Anterior cingulate cortex (tissue), 58 donors: ENCODE results near the gene GRB10.

Source experiments
- DNase-seq, 58 donors: peaks; one replicate each; lab custom pipeline; 2025; lab: John Stamatoyannopoulos, UW

The GRB10 gene

DNA sequence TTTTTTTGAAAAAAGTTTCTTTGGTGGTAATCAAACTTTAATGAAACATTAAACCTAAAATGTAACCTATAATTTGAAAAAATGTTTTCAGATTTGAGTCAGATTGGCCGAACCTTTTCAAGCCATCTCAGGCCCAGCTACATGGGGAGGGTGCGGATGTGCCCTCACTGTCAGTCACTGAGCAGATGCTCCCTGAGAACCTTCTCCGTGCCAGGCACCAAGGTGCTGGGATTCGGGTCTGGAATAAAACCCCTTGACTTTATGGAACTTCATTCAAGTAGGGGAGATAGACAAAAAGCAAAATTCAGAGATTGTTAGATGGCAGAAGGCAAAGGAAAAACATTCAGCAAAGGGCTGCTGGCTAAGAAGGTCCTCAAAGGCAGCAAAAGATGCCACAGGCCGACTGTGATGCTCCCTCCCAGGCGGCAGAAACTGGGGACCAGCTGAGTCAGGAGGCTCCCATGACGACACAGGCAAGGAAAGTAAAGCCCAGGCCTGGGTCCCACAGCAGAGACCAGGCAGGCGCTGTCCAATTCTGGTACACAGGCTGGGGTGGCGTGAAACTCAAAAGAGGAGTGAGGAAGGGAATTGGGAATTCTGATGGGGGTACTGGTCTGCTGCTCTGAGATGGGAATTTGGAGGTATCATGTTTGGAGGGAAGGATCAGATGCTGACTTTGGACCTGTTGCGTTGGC lies 135.3 kb downstream of the GRB10 start:
- DNase-seq = no peak

- no peak for DNase-seq
These were observed 136.6 kb downstream of the GRB10 start for GRCh38 chr7:50646069-50646468.

- no peak for DNase-seq
These were observed 137.5 kb downstream of the GRB10 start for GRCh38 chr7:50645186-50645585.

GRCh38 chr7:50644586-50644985 lies 138.1 kb downstream of the GRB10 start:
- DNase-seq = no peak

- no peak for DNase-seq
These were observed 138.6 kb downstream of the GRB10 start for GRCh38 chr7:50644114-50644513.

GRCh38 chr7:50641442-50642405 lies 141.0 kb downstream of the GRB10 start:
- DNase-seq = peak in 55 of 58 donors; percentile 15 to 95 (median 74)

DNA sequence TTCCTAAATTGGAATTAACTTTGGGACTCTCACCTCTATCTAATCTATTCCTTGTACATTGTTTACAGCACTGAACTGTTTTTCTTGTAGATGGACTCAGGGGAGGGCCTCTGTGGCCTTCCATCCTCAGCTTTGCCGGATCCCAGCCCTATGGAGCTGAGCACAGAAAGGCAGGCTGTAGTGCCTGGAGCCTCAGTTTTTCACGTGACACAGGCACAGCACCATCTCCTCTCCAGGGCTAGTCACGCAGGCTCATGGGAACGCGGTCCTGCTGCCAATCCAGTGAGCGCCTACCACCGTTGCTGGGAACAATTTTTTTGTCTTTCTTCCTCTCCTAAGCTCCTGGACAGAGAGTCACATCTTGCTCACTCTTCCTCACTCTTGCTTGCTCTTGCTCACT lies 141.9 kb downstream of the GRB10 start:
- peak in 10 of 58 donors; percentile 9 to 58 (median 38) for DNase-seq

DNA sequence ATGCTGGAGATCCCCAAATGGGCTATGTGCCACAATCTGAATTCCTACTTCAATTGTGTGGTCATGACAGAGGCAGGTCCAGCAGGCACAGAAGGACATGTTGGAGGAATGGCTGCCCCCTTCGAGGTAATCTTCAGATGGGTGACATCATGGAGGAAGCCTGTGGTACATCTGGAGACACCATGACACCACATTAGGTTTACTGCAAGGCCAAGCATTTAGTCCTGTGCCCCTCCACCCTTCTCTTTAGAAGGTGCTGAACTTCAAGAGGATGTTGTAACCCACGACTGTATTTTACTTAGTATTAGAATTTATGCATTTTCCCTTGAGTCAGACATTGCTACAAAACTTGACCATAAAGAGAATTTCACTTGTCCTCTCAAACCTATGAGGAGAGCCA lies 142.4 kb downstream of the GRB10 start:
- DNase-seq = no peak

GRCh38 chr7:50637725-50638643 lies 144.7 kb downstream of the GRB10 start:
- DNase-seq = no peak

DNA sequence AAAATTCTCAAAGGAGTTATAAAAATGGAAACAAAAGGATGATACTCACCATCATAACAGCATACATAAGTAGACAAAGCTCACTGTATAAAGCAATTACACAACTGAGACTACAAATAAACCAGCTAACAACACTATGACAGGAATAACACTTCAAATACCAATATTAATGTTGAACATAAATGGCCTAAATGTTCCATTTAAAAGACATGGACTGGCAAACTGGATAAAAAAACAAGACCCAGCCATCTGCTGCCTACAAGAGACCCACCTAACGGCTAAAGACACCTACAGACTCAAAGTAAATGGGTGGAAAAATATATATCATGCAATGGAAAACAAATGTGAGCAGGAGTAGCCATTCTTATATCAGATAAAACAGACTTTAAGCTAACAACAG lies 148.3 kb downstream of the GRB10 start:
- DNase-seq = no peak

- no peak for DNase-seq
These were observed 149.3 kb downstream of the GRB10 start for GRCh38 chr7:50633414-50633710.

- peak in 2 of 58 donors; percentile 5 to 14 for DNase-seq
These were observed 149.9 kb downstream of the GRB10 start for GRCh38 chr7:50632561-50633413.

- no peak for DNase-seq
These were observed 151.1 kb downstream of the GRB10 start for GRCh38 chr7:50631639-50632038.

GRCh38 chr7:50631100-50631499 lies 151.6 kb downstream of the GRB10 start:
- DNase-seq = no peak

DNA sequence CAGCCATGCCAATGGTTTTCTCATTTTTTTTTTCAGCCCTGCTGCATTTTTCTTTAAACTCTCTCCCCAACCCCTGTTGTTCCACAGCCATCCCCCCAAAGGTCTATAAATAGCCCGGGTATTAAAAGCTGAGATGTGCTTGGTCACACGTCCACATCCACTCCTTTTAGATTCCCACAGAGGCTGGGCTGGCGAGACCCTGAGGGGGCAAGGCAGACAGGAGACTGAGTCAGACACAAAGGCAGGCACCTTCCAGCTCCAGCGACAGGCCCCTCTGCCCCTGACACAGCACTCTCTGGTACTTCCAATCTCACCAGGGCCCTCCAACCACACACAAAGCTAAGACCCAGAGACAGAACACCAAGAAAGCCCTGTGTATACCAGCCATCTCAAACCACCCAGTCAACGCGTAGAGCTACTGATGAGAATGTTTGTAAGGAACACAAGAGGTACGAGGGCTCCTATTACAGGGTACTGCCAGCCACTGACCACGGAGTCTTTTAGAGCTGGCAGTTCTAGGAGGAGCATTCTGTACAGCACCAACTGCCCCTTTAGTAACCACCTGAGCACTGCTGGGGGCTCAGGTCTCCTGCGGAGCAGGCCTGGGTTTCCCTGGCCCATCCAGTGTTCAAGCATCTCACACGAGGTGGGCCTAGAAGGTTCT lies 153.3 kb downstream of the GRB10 start:
- no peak for DNase-seq

DNA sequence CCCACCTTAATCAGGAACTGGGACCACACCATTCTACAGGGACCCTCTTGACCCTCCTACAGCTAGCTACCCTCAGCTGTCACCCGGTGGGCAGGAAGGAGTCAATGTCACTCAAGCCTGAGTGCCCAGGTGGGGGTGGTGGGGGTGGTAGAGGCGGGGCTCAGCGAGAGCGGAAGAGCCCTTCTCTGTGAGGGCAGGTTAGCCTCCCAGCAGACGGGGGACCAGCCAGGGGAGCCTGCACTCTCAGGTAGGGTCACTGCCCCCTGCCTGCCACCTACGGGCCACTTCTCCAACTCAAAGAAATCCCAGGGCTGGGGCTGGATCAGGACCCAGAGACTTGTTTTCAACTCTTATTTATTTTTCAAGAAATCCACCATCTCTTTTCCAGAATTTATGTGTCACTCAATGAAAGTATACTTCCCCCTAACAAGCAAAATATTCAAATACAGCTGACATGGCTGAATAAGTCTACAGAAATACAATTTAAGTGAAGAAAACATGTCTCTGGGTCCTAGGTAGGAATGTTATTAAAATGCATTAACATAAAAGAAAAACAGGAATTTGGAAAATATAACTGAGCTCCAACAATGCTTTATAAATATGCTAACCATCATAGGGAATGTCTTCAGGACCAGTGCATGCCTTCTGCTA lies 154.1 kb downstream of the GRB10 start:
- DNase-seq = no peak

DNA sequence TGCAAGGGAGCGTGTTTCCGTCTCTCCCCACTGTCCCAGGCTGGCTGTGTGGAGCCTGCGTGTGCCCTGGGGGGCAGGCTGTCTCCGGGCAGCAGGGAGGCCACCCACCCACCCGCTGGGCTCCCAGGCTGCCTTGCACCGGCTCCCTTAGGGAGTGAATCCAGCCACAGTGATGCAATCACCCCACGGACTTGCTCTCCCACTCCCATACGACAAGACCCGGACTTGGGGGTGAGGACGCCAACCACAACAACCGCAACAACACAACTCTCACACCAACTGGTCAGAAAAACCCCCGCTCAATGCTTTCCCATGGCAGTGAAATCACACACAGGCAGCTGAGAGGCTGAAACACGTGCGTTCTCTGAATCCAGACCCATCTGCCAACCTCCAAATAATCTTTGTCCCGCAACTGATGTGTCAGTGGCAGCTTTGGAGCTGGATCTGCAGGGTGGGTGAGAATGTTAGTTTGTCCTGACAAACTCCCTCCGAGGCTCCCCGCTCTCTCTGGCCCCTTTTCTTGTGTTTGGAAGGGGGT lies 154.8 kb downstream of the GRB10 start:
- no peak for DNase-seq

GRCh38 chr7:50626286-50626685 lies 156.4 kb downstream of the GRB10 start:
- no peak for DNase-seq
